Keratinocyte (primary cell): ENCODE data around the gene SPATA32. TPM values are rescaled to one million over a fixed set of nuclear protein-coding genes. Genes with fewer than 3 reads are reported as not detected.

Experiments used
- DNase-seq: peaks from one replicate; pipeline ENCODE4 v3.0.0-alpha.2; 2011; ENCODE audit warnings: low read depth, missing footprints, low spot score
- FAIRE-seq: peaks from 2 replicates; lab custom pipeline; 2011; peaks lifted over from hg19 to GRCh38; lab: Jason Lieb, UNC
- H2AFZ ChIP-seq: 2 replicates; pipeline ENCODE4 v1.6.0; 2012; ENCODE audit warnings: low read length, control low read depth, inconsistent platforms; ENCODE audit not compliant: control insufficient read depth
- H3K27ac ChIP-seq: 2 replicates; pipeline ENCODE4 v1.5.1; 2011; ENCODE audit warnings: low read length; ENCODE audit not compliant: control insufficient read depth, insufficient read depth
- H3K27me3 ChIP-seq: 3 replicates; pipeline ENCODE4 v1.6.0; 2011; ENCODE audit warnings: low read length; ENCODE audit not compliant: control insufficient read depth, insufficient read depth; ENCODE audit errors: extremely low read depth
- H3K36me3 ChIP-seq, 2 experiments: 2 replicates in 1 of 2; 3 replicates in 1 of 2; pipeline ENCODE4 v1.5.1; 2011; ENCODE audit warnings: low read length in 2 of 2, mild to moderate bottlenecking in 1 of 2; ENCODE audit not compliant: control insufficient read depth in 2 of 2, insufficient read depth in 2 of 2; ENCODE audit errors: extremely low read depth in 1 of 2
- H3K4me1 ChIP-seq: 3 replicates; pipeline ENCODE4 v1.5.1; 2011; ENCODE audit warnings: low read length; ENCODE audit not compliant: control insufficient read depth, insufficient read depth; ENCODE audit errors: extremely low read depth
- H3K4me2 ChIP-seq: 3 replicates; pipeline ENCODE4 v1.6.0; 2011; ENCODE audit warnings: low read depth, low read length; ENCODE audit not compliant: control insufficient read depth, insufficient read depth; ENCODE audit errors: extremely low read depth
- H3K4me3 ChIP-seq, 3 experiments: fragments of 200-600 bp in 1 of 3; sonication (generic) in 1 of 3; 2 replicates in 2 of 3; 3 replicates in 1 of 3; pipeline ENCODE4 v1.5.1; 2011 to 2016; ENCODE audit warnings: low read length in 3 of 3, mild to moderate bottlenecking in 3 of 3, control low read depth in 2 of 3, inconsistent platforms in 1 of 3, low read depth in 1 of 3, mixed read lengths in 1 of 3, mixed run types in 1 of 3, moderate library complexity in 1 of 3; ENCODE audit not compliant: control insufficient read depth in 2 of 3, insufficient read depth in 2 of 3; ENCODE audit errors: extremely low read depth in 1 of 3
- H3K79me2 ChIP-seq: 2 replicates; pipeline ENCODE4 v1.6.0; 2012; ENCODE audit warnings: low read length; ENCODE audit not compliant: control insufficient read depth, insufficient read depth
- H3K9ac ChIP-seq: 3 replicates; pipeline ENCODE4 v1.6.0; 2011; ENCODE audit warnings: low read length; ENCODE audit not compliant: control insufficient read depth, insufficient read depth; ENCODE audit errors: extremely low read depth
- H3K9me1 ChIP-seq: 3 replicates; pipeline ENCODE4 v1.6.0; 2011; ENCODE audit warnings: low read length; ENCODE audit not compliant: control insufficient read depth, insufficient read depth; ENCODE audit errors: extremely low read depth
- H3K9me3 ChIP-seq: 2 replicates; pipeline ENCODE4 v1.5.1; 2012; ENCODE audit warnings: low read depth, low read length; ENCODE audit not compliant: control insufficient read depth
- H4K20me1 ChIP-seq: 3 replicates; pipeline ENCODE4 v1.6.0; 2011; ENCODE audit warnings: low read length; ENCODE audit not compliant: control insufficient read depth, insufficient read depth; ENCODE audit errors: extremely low read depth
- CTCF ChIP-seq, 3 experiments: IDR thresholded peaks in 1 of 3; conservative IDR thresholded peaks in 1 of 3; optimal IDR thresholded peaks in 1 of 3; 2 replicates in 2 of 3; 3 replicates in 1 of 3; pipeline versions ENCODE3 to v1.5.1; 2011; ENCODE audit warnings: low read length in 3 of 3, mild to moderate bottlenecking in 3 of 3, moderate library complexity in 2 of 3, control low read depth in 1 of 3, inconsistent platforms in 1 of 3; ENCODE audit not compliant: insufficient read depth in 2 of 3; ENCODE audit errors: extremely low read depth in 1 of 3
- EZH2 ChIP-seq: IDR thresholded peaks from one replicate; pipeline ENCODE4 v1.6.1; 2012; ENCODE audit warnings: inconsistent platforms, mild to moderate bottlenecking, low read length, moderate library complexity
- dilution Hi-C: fragments of 300-500 bp; cut with MboI; formaldehyde crosslinking; loops from one replicate; pipeline ENCODE4 v1.7.0; 2020; ENCODE audit warnings: low sequenced_read_pairs; ENCODE audit not compliant: extremely low pct_ligation_motif_present
- polyA plus RNA-seq, 5 experiments: library from polyadenylated mRNA; depleted of rRNA in 3 of 5; stranded (reverse) in 3 of 5; stranded (forward) in 1 of 5; unstranded in 1 of 5; fragments of >200 nt; gene quantifications; 1 replicate in 1 of 5; 2 replicates in 3 of 5; 3 replicates in 1 of 5; pipeline versions ENCODE4 v1.2.1 to v1.2.3, GENCODE V29; 2011 to 2012; ENCODE audit warnings: missing spikeins in 2 of 5, low read depth in 1 of 5, low replicate concordance in 1 of 5

Gene SPATA32
- polyA plus RNA-seq, 1 donor (not counting 4 experiments of a cell fraction or from before 2014, with no cell fraction given) = not detected

GRCh38 chr17:45276031-45276430 lies 14.1 kb upstream of the SPATA32 start:
- peaks cover 7% of the 10 kb centered on the region for H3K4me1 ChIP-seq
- DNase-seq = no peak
- H3K79me2 ChIP-seq = no peaks in the 10 kb centered on the region
- no peaks in the 10 kb centered on the region for H3K9me1 ChIP-seq
- FAIRE-seq = no peak
- H3K9ac ChIP-seq = no peak overlapping the region
- no peak for TF ChIP-seq EZH2
- H3K4me2 ChIP-seq = no peak overlapping the region
- no peak overlapping the region for H3K4me3 ChIP-seq
- dilution Hi-C loops = no loop called here
- no peaks in the 10 kb centered on the region for H3K27me3 ChIP-seq
- no peaks in the 10 kb centered on the region for H3K9me3 ChIP-seq
- no peaks in the 10 kb centered on the region for H4K20me1 ChIP-seq
- H3K36me3 ChIP-seq = peaks cover 26 to 29% of the 10 kb centered on the region in 2 experiments
- H3K27ac ChIP-seq = no peak overlapping the region
- no peak overlapping the region for H2AFZ ChIP-seq

GRCh38 chr17:45274033-45274432 lies 12.1 kb upstream of the SPATA32 start:
- Histone ChIP-seq H3K4me2 (no peak overlapping the region), H3K36me3 (peaks cover 34 to 36% of the 10 kb centered on the region in 2 experiments), H2AFZ (no peak overlapping the region), H3K9me1 (no peaks in the 10 kb centered on the region), H3K9ac (no peak overlapping the region), H3K27me3 (no peaks in the 10 kb centered on the region), H3K4me3 (no peak overlapping the region), H3K79me2 (no peaks in the 10 kb centered on the region), H3K4me1 (peaks cover 7% of the 10 kb centered on the region), H3K27ac (no peak overlapping the region), H4K20me1 (no peaks in the 10 kb centered on the region), H3K9me3 (no peaks in the 10 kb centered on the region)
- no peak for DNase-seq
- TF ChIP-seq CTCF (optimal IDR thresholded peaks at IDR 0.05 in 1 of 3, IDR thresholded peaks at IDR 0.05 in 1 of 3, conservative IDR thresholded peaks at IDR 0.05 in 1 of 3; ENCODE audit: extremely low read depth in 1 of 3, insufficient read depth in 2 of 3, low read length in 3 of 3) = no peak
- TF ChIP-seq EZH2 = no peak
- dilution Hi-C loops = no loop called here
- no peak for FAIRE-seq

- H3K9me3 ChIP-seq = no peaks in the 10 kb centered on the region
- FAIRE-seq (no peak), DNase-seq (no peak)
- H3K9me1 ChIP-seq = no peaks in the 10 kb centered on the region
- no peak overlapping the region for H3K27ac ChIP-seq
- no peak overlapping the region for H3K9ac ChIP-seq
- H2AFZ ChIP-seq = no peak overlapping the region
- no peaks in the 10 kb centered on the region for H3K27me3 ChIP-seq
- no peak overlapping the region for H3K4me3 ChIP-seq
- TF ChIP-seq CTCF (optimal IDR thresholded peaks at IDR 0.05 in 1 of 3, IDR thresholded peaks at IDR 0.05 in 1 of 3, conservative IDR thresholded peaks at IDR 0.05 in 1 of 3; ENCODE audit: extremely low read depth in 1 of 3, insufficient read depth in 2 of 3, low read length in 3 of 3) (no peak), EZH2 (no peak)
- H3K4me1 ChIP-seq = peaks cover 7% of the 10 kb centered on the region
- H3K4me2 ChIP-seq = no peak overlapping the region
- H4K20me1 ChIP-seq = no peaks in the 10 kb centered on the region
- H3K79me2 ChIP-seq = no peaks in the 10 kb centered on the region
- peaks cover 38 to 40% of the 10 kb centered on the region in 2 experiments for H3K36me3 ChIP-seq
- dilution Hi-C loops = no loop called here
Measured at GRCh38 chr17:45273551-45273957, 11.7 kb upstream of the SPATA32 start.
